ENCODE results near the gene FOXP4.

DNA sequence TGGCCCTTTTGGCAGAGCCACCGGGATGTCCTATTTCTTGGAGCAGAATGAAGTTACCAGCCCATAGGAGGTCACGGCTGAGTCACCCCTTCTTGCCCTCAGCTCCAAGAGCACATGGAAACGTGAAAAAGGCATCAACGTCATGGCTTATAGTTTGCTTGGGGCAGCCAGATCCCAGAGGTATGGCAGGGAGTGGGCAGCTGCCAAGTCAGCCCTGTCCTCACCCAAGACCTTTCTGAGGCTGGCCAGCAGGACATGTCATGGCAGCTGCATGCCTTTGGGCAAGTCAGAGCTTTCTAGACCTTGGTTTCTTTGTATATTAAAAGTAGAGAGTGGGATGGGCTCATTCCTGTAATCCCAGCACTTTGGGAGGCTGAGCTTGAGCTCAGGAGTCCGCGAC, 83.9 kb downstream of the FOXP4 start:
- TF ChIP-seq CTCF (conservative IDR thresholded peaks at IDR 0.05 in 1 of 2, IDR thresholded peaks at IDR 0.05 in 1 of 2; ENCODE audit: low read depth in 1 of 2, low read length in 2 of 2), result no peak
- no peak for TF ChIP-seq EZH2 (IDR thresholded peaks at IDR 0.05; ENCODE audit: low read length, missing control alignments)

Measured in fibroblast of lung (primary cell).